ENCODE results near the gene RASAL2. TPM values are rescaled to one million over a fixed set of nuclear protein-coding genes. Genes with fewer than 3 reads are reported as not detected.

Gene RASAL2
- total and polyA plus RNA-seq, 2 of the 4 experiments (the other 2 are of a cell fraction): 13.1 to 20.6 TPM

DNA sequence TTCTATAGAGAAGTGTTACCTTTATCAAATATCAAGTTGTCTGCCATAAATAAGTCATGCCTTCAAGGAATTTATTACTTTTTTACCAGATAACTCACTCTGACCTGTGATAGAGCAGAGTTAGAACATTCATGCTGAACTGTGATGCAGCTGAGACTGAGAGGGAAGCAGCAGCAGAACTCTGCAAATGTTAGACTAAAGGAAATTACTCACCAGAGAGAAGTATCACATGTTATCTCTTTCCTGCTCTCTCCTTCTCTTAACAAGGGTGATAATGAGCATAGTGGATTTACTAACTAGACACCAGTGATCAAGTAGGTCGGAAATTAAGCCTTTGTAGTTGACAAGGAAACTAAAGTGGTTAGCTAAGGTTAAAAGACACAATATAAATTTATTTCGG lies 181.6 kb downstream of the RASAL2 start:
- Histone ChIP-seq H3K27ac (ENCODE audit: insufficient read depth, low read length) (no peak overlapping the region), H3K9ac (ENCODE audit: low read depth, low read length) (no peak overlapping the region), H3K27me3 (ENCODE audit: control insufficient read depth, insufficient read depth, low read length) (no peaks in the 10 kb centered on the region), H3K9me1 (ENCODE audit: insufficient read depth, low read length) (peaks cover 5% of the 10 kb centered on the region; the same call in 1 of the 2 replicates), H3K56ac (ENCODE audit: extremely low read depth, insufficient read depth, low read length) (no peak overlapping the region), H2AK5ac (ENCODE audit: low read depth, low read length) (no peak overlapping the region), H4K91ac (ENCODE audit: insufficient read depth, low read depth, low read length) (no peak overlapping the region), H2BK120ac (ENCODE audit: low read depth, low read length) (0 out of 2 replicates have a peak overlapping the region, but pooled peaks have one; percentile 15), H3K14ac (replicated peaks; ENCODE audit: low read depth, low read length) (no peak overlapping the region), H2AK9ac (replicated peaks; ENCODE audit: low read depth, low read length, poor library complexity) (no peak overlapping the region), H2BK20ac (ENCODE audit: low read depth, low read length) (no peak overlapping the region), H3K18ac (ENCODE audit: low read depth, low read length) (peak overlapping the region; percentile 46; the same call in 1 of the 2 replicates), H3K36me3 (ENCODE audit: control insufficient read depth, insufficient read depth, low read length) (no peaks in the 10 kb centered on the region), H4K5ac (ENCODE audit: low read depth, low read length) (no peak overlapping the region), H3K4ac (ENCODE audit: low read depth, low read length) (no peak overlapping the region), H2AFZ (replicated peaks; ENCODE audit: low read length, poor library complexity) (no peak overlapping the region), H2BK5ac (ENCODE audit: low read depth, low read length, poor library complexity, severe bottlenecking) (peak overlapping the region; percentile 28), H3K23ac (ENCODE audit: low read depth, low read length) (no peak overlapping the region), H3K9me3 (ENCODE audit: control insufficient read depth, insufficient read depth, low read length) (no peaks in the 10 kb centered on the region), H3K79me1 (ENCODE audit: low read depth in 1 of 2, low read length in 2 of 2) (peaks cover 20 to 26% of the 10 kb centered on the region in 2 experiments), H2BK15ac (ENCODE audit: low read depth, low read length) (no peak overlapping the region), H3K4me3 (ENCODE audit: insufficient read depth, low read depth, low read length) (no peak overlapping the region), H4K8ac (ENCODE audit: low read depth in 2 of 2, low read length in 2 of 2) (no peak overlapping the region), H4K20me1 (ENCODE audit: insufficient read depth, low read length) (no peaks in the 10 kb centered on the region), H3K4me1 (ENCODE audit: control insufficient read depth, insufficient read depth, low read length) (peaks cover 9% of the 10 kb centered on the region), H3K4me2 (ENCODE audit: low read depth, low read length) (no peak overlapping the region)
- in situ Hi-C loops (cut with MboI; ENCODE audit: low sequenced_read_pairs): loop anchor here (10.0 kb wide), 1 partner anchor 171 kb away; no protein-coding TSS in a partner anchor
- BruUV-seq (replicated peaks): no TSS peak
- ChIA-PET CTCF (interaction anchor here (0.8 to 1.4 kb wide), 3 partner anchors 17 to 243 kb away, joined by 3 to 4 read pairs (median 4); no protein-coding TSS in a partner anchor), POLR2A (ENCODE audit: unreplicated experiment) (no interaction called here)
- no CpG with 5 or more reads among the region's 2 CpGs for WGBS, 2 experiments (ENCODE audit: extremely low coverage in 2 of 2, insufficient read length in 1 of 2)
- intact Hi-C loops (cut with micrococcal nuclease): loop anchor here (5.0 to 10.0 kb wide), 2 partner anchors 33 to 1381 kb away; no protein-coding TSS in a partner anchor
- dilution Hi-C loops (cut with HindIII; ENCODE audit: low sequenced_read_pairs, unreplicated experiment): loop anchor here (25.0 kb wide), 1 partner anchor 238 kb away; no protein-coding TSS in a partner anchor
- ATAC-seq (ENCODE audit: low read depth) (peak; percentile 77), DNase-seq (peak; percentile 37)
- no peak for TF ChIP-seq MXI1 (IDR thresholded peaks at IDR 0.05; ENCODE audit: borderline replicate concordance, low read depth, low read length)
- no peak for TF ChIP-seq FOS (IDR thresholded peaks at IDR 0.05; ENCODE audit: low read depth, low read length)
- TF ChIP-seq NFE2L2 (IDR thresholded peaks at IDR 0.05; ENCODE audit: low read depth, low read length): no peak
- TF ChIP-seq CHD1 (IDR thresholded peaks at IDR 0.05; ENCODE audit: low read depth, low read length): no peak
- no peak for TF ChIP-seq MAZ (IDR thresholded peaks at IDR 0.05; ENCODE audit: borderline replicate concordance, low read depth, low read length)
- no peak for TF ChIP-seq RCOR1 (IDR thresholded peaks at IDR 0.05; ENCODE audit: insufficient replicate concordance, low read length)
- TF ChIP-seq SMC3 (IDR thresholded peaks at IDR 0.05; ENCODE audit: low read depth, low read length): no peak
- no peak for TF ChIP-seq CEBPB (IDR thresholded peaks at IDR 0.05; ENCODE audit: low read depth, low read length)
- TF ChIP-seq BHLHE40 (IDR thresholded peaks at IDR 0.05; ENCODE audit: low read depth, low read length): no peak
- no peak for TF ChIP-seq ELK1 (IDR thresholded peaks at IDR 0.05; ENCODE audit: borderline replicate concordance, low read depth, low read length)
- no peak for TF ChIP-seq POLR2A (IDR thresholded peaks at IDR 0.05; ENCODE audit: low read depth, low read length)
- no peak for TF ChIP-seq CTCF (conservative IDR thresholded peaks at IDR 0.05; ENCODE audit: low read depth, low read length)
- TF ChIP-seq, protein P1, sequence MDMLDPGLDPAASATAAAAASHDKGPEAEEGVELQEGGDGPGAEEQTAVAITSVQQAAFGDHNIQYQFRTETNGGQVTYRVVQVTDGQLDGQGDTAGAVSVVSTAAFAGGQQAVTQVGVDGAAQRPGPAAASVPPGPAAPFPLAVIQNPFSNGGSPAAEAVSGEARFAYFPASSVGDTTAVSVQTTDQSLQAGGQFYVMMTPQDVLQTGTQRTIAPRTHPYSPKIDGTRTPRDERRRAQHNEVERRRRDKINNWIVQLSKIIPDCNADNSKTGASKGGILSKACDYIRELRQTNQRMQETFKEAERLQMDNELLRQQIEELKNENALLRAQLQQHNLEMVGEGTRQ (IDR thresholded peaks at IDR 0.05; ENCODE audit: low read depth, low read length): no peak
- no peak for TF ChIP-seq RFX5 (IDR thresholded peaks at IDR 0.05; ENCODE audit: low read depth, low read length)
- no peak for TF ChIP-seq RAD21 (IDR thresholded peaks at IDR 0.05; ENCODE audit: low read length)
- no peak for TF ChIP-seq MAFK (IDR thresholded peaks at IDR 0.05; ENCODE audit: low read depth, low read length)
